ENCODE data around the gene BEGAIN. TPM values are rescaled to one million over a fixed set of nuclear protein-coding genes. Genes with fewer than 3 reads are reported as not detected.

BEGAIN gene
- total and polyA plus RNA-seq, 2 donors (not counting 3 experiments of a cell fraction or from before 2014, with no cell fraction given) = 0.49 TPM; not detected in 1

DNA sequence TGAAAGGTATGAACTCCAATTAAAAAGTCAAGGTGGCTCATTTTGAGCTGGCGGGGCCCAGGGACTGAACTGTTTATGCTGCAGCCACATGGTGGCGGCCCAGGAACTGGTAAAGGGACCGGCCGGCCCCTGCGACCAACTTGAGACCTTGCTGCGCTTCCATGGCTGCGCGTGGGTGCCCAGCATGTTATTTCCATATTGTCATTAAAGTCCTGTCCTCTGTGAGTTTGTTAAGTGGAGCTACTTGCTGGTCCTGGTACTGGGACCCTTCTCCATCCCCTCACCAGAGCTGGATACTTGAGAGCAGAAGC lies 62.3 kb downstream of the BEGAIN start:
- CTCF ChIA-PET = interaction anchor here (0.8 to 3.6 kb wide), 16 partner anchors 9 to 710 kb away, joined by 3 to 40 read pairs (median 4); no protein-coding TSS in a partner anchor

GRCh38 chr14:100524233-100524932 lies 62.8 kb downstream of the BEGAIN start:
- intact Hi-C loops (cut with micrococcal nuclease) = loop anchor here (2.0 kb wide), 2 partner anchors 130 to 140 kb away; no protein-coding TSS in a partner anchor
- dilution Hi-C loops (cut with MboI; ENCODE audit: extremely low pct_ligation_motif_present, low sequenced_read_pairs) = no loop called here
- ChIA-PET POLR2A (no interaction called here), CTCF (interaction anchor here (0.8 to 3.6 kb wide), 15 partner anchors 9 to 711 kb away, joined by 3 to 40 read pairs (median 4); no protein-coding TSS in a partner anchor)
- H3K4me1 ChIP-seq (ENCODE audit: control insufficient read depth, extremely low read depth, insufficient read depth, low read length) = no peaks in the 10 kb centered on the region
- no peaks in the 10 kb centered on the region for H4K20me1 ChIP-seq (replicated peaks; ENCODE audit: control insufficient read depth, extremely low read depth, insufficient read depth, low read length)
- H2AFZ ChIP-seq (ENCODE audit: low read depth, low read length) = no peak overlapping the region
- no peak for FAIRE-seq
- H3K27ac ChIP-seq (ENCODE audit: insufficient read depth, low read depth, low read length) = no peak overlapping the region
- no peak overlapping the region for H3K4me2 ChIP-seq (ENCODE audit: insufficient read depth, low read length)
- no peak overlapping the region for H3K9ac ChIP-seq (replicated peaks; ENCODE audit: extremely low read depth, insufficient read depth, low read length)
- BruUV-seq (replicated peaks) = no TSS peak
- no peaks in the 10 kb centered on the region for H3K9me1 ChIP-seq (replicated peaks; ENCODE audit: control insufficient read depth, extremely low read depth, insufficient read depth, low read length)
- TF ChIP-seq MAX (IDR thresholded peaks at IDR 0.05; ENCODE audit: insufficient read depth, insufficient read length) (no peak), FOS (IDR thresholded peaks at IDR 0.05; ENCODE audit: borderline replicate concordance, insufficient read depth, low read length) (no peak), JUN (IDR thresholded peaks at IDR 0.05; ENCODE audit: borderline replicate concordance, insufficient read depth, insufficient read length, low read depth) (no peak), MYC (IDR thresholded peaks at IDR 0.05; ENCODE audit: low read depth, low read length) (no peak), GATA2 (IDR thresholded peaks at IDR 0.05; ENCODE audit: insufficient read depth, insufficient read length, low read depth, low read length) (no peak)
- H3K36me3 ChIP-seq (ENCODE audit: control insufficient read depth in 2 of 2, extremely low read depth in 1 of 2, insufficient read depth in 2 of 2, low read length in 2 of 2) = peaks cover 0 to 2% of the 10 kb centered on the region in 2 experiments
- no peak overlapping the region for H3K4me3 ChIP-seq (replicated peaks in 1 of 3; ENCODE audit: insufficient read depth in 1 of 3, low read depth in 1 of 3, low read length in 3 of 3)
- DNase-seq (ENCODE audit: low read depth, low spot score) = no peak
- H3K9me3 ChIP-seq (replicated peaks; ENCODE audit: control insufficient read depth, insufficient read depth, low read length) = no peaks in the 10 kb centered on the region
- no peaks in the 10 kb centered on the region for H3K27me3 ChIP-seq (ENCODE audit: control insufficient read depth in 2 of 2, insufficient read depth in 2 of 2, low read length in 2 of 2)
- no peaks in the 10 kb centered on the region for H3K79me2 ChIP-seq (ENCODE audit: control insufficient read depth, insufficient read depth, low read length)

More for the DNA sequence above, 62.3 kb downstream of the BEGAIN start:
- POLR2A ChIA-PET = no interaction called here
- no peaks in the 10 kb centered on the region for H4K20me1 ChIP-seq (replicated peaks; ENCODE audit: control insufficient read depth, extremely low read depth, insufficient read depth, low read length)
- H3K36me3 ChIP-seq (ENCODE audit: control insufficient read depth in 2 of 2, extremely low read depth in 1 of 2, insufficient read depth in 2 of 2, low read length in 2 of 2) = peaks cover 0 to 2% of the 10 kb centered on the region in 2 experiments
- no peaks in the 10 kb centered on the region for H3K9me1 ChIP-seq (replicated peaks; ENCODE audit: control insufficient read depth, extremely low read depth, insufficient read depth, low read length)
- H3K4me2 ChIP-seq (ENCODE audit: insufficient read depth, low read length) = no peak overlapping the region
- no peak overlapping the region for H3K27ac ChIP-seq (ENCODE audit: insufficient read depth, low read depth, low read length)
- no peaks in the 10 kb centered on the region for H3K27me3 ChIP-seq (ENCODE audit: control insufficient read depth in 2 of 2, insufficient read depth in 2 of 2, low read length in 2 of 2)
- DNase-seq (ENCODE audit: low read depth, low spot score) = no peak
- no peak overlapping the region for H3K9ac ChIP-seq (replicated peaks; ENCODE audit: extremely low read depth, insufficient read depth, low read length)
- no peak for FAIRE-seq
- H3K4me1 ChIP-seq (ENCODE audit: control insufficient read depth, extremely low read depth, insufficient read depth, low read length) = no peaks in the 10 kb centered on the region
- no peak overlapping the region for H3K4me3 ChIP-seq (replicated peaks in 1 of 3; ENCODE audit: insufficient read depth in 1 of 3, low read depth in 1 of 3, low read length in 3 of 3)
- no peak for TF ChIP-seq MYC (IDR thresholded peaks at IDR 0.05; ENCODE audit: low read depth, low read length)
- TF ChIP-seq, protein P1, sequence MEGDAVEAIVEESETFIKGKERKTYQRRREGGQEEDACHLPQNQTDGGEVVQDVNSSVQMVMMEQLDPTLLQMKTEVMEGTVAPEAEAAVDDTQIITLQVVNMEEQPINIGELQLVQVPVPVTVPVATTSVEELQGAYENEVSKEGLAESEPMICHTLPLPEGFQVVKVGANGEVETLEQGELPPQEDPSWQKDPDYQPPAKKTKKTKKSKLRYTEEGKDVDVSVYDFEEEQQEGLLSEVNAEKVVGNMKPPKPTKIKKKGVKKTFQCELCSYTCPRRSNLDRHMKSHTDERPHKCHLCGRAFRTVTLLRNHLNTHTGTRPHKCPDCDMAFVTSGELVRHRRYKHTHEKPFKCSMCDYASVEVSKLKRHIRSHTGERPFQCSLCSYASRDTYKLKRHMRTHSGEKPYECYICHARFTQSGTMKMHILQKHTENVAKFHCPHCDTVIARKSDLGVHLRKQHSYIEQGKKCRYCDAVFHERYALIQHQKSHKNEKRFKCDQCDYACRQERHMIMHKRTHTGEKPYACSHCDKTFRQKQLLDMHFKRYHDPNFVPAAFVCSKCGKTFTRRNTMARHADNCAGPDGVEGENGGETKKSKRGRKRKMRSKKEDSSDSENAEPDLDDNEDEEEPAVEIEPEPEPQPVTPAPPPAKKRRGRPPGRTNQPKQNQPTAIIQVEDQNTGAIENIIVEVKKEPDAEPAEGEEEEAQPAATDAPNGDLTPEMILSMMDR (IDR thresholded peaks at IDR 0.05; ENCODE audit: extremely low read depth in 1 of 2, insufficient read depth in 1 of 2, low read depth in 1 of 2, low read length in 2 of 2) = peak; percentile 13 to 41
- no peak overlapping the region for H2AFZ ChIP-seq (ENCODE audit: low read depth, low read length)
- no peaks in the 10 kb centered on the region for H3K79me2 ChIP-seq (ENCODE audit: control insufficient read depth, insufficient read depth, low read length)
- H3K9me3 ChIP-seq (replicated peaks; ENCODE audit: control insufficient read depth, insufficient read depth, low read length) = no peaks in the 10 kb centered on the region
- dilution Hi-C loops (cut with MboI; ENCODE audit: extremely low pct_ligation_motif_present, low sequenced_read_pairs) = no loop called here
- intact Hi-C loops (cut with micrococcal nuclease) = loop anchor here (1.0 to 2.0 kb wide), 3 partner anchors 120 to 140 kb away; no protein-coding TSS in a partner anchor
- BruUV-seq (replicated peaks) = no TSS peak
